ENCODE results near the gene ADD1.

Gene ADD1

DNA sequence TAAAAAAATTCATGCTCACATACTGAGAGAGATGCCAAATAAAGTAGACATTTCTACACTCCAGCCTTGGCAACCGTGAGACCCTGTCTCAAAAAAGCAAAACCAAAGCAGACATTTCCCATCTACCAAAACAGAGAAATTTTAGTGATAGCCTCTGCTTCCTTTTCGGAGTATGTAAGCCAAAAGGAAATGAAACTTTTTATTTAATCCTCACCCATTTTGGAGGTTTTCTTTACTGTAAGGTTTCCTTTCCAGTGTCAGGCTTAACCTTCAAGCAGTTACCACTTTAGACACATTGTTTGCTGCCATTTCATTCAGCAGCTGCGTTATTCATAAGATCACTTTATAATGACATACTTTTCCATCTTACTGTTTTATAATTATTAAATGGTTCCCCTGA lies 15.9 kb downstream of the ADD1 start:
- DNase-seq (ENCODE audit: low read depth in 2 of 2): no peak

DNA sequence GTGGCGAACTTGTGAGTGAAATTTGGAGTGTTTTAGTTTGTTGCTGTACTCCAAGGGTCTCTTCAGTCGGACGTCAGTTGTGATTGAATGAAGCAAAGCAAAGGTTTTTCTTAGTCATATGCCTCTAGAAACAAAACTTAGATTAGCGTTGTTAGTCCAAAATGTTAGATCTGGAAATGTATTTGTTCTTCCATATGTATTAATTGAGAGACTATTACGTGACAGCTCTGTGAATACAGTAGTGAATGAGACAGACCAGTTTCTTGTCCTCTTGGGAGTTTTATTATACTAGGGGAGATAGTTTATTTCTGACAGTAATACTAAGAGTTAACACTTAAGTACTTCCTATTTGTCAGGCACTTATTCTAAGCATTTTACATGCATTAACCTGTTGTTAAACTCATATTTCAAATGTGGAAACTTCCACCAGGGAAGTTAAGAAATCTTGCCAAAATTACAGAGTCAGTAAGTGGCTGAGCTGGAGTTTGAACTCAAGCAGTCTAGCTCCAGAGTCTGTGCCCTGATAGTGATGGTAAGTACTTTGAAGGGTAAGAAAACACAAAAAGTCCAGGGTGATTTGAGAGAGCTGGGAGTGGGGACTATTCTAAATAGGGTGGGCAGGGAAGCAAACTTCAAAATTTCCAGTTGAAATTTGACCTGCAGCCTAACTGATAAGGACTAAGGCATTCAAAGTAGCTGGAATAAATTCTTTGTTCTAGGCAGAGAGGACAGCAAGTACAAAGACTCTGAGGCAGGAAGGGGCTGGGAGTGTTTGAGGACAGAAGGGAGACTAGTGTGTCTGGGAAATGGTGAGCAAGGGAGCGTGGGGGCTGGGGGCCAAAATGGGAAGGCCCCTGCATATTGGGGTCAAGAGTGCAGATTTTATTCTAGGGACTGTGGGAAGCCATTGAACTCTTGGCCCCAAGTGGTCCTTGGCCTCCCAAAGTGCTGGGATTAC lies 17.0 kb downstream of the ADD1 start:
- DNase-seq (ENCODE audit: low read depth in 2 of 2): no peak

DNA sequence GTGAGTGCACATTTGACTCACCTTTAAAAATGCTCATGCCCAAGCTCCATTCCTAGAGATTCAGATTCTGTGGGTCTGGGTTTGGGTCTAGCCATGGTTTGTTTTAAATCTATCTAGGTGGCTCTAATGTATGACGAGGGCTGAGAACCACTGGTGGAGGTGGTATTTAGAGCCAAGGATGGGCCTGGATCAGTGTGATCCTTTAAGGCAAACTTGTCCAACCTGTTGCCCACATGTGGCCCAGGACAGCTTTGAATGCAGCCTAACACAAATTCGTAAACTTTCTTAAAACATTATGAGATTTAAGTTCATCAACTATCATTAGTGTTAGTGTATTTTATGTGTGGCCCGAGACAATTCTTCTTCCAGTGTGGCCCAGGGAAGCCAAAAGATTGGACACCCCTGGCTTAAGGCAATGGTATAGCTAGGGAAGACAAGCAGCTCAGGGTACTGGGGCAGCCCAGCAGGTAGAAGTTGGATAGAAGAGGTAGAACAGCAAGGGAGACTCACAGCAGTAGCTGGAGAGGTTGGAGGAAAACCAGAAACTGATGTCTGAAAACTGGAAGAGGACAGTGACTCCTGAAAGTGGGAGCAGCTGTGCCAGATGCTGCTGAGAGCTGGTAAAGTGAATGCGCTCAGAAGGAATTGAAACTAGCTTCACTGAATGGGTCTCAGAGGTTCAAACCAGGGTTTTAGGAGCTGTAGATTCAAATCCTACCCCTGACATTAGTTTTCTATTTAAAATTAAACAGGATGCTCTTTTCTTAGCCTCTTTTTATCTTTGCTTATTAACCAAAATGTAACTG lies 18.2 kb downstream of the ADD1 start:
- DNase-seq (ENCODE audit: low read depth in 2 of 2): no peak

GRCh38 chr4:2862528-2862927 lies 18.9 kb downstream of the ADD1 start:
- DNase-seq (ENCODE audit: low read depth in 2 of 2): no peak

GRCh38 chr4:2863649-2864048 lies 20.0 kb downstream of the ADD1 start:
- no peak for DNase-seq (ENCODE audit: low read depth in 2 of 2)

- no peak for DNase-seq (ENCODE audit: low read depth in 2 of 2)
Measured at GRCh38 chr4:2865196-2865780, 21.6 kb downstream of the ADD1 start.

DNA sequence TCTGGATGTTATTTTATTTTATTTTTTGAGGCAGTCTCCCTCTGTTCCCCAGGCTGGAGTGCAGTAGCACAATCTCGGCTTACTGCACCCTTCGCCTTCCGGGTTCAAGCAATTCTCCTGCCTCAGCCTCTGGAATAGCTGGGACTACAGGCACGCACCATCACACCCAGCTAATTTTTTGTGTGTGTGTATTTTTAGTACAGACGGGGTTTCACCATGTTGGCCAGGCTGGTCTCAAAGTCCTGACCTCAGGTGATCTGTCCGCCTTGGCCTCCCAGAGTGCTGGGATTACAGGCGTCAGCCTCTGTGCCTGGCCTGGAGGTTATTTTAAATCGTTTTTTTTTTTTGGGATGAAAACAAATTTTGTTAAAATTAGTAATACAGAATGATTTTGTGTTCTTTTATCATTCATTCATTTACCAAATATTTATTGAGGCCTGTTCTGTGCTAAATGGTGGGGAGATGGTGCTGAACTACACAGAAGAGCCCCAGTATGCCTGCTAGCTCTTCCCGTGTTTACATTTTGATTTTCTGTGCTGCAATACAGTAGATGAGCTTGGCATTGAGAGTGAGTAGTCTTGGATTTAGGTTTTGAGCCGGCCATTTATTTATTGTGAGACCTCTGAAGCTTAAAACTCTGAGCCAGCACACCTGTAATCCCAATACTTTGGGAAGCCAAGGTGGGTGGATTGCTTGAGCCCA lies 22.7 kb downstream of the ADD1 start:
- DNase-seq (ENCODE audit: low read depth in 2 of 2): no peak

DNA sequence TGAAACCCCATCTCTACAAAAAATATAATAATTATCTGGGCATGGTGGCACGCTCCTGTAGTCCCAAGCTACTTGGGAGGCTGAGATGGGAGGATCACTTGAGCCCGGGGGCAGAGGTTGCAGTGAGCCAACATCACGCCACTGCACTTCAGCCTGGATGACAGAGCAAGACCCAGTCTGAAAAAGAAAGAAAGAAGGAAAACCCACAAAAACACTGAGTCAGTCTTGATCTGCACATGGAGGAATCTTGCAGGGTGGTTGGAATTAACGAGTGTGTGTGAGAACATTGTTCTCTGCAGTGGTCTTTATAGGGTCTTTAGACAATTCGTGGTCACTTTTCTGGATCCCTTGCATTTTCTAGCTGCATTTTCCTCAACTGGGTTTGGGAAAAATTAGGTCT lies 23.2 kb downstream of the ADD1 start:
- DNase-seq (ENCODE audit: low read depth in 2 of 2): no peak

DNA sequence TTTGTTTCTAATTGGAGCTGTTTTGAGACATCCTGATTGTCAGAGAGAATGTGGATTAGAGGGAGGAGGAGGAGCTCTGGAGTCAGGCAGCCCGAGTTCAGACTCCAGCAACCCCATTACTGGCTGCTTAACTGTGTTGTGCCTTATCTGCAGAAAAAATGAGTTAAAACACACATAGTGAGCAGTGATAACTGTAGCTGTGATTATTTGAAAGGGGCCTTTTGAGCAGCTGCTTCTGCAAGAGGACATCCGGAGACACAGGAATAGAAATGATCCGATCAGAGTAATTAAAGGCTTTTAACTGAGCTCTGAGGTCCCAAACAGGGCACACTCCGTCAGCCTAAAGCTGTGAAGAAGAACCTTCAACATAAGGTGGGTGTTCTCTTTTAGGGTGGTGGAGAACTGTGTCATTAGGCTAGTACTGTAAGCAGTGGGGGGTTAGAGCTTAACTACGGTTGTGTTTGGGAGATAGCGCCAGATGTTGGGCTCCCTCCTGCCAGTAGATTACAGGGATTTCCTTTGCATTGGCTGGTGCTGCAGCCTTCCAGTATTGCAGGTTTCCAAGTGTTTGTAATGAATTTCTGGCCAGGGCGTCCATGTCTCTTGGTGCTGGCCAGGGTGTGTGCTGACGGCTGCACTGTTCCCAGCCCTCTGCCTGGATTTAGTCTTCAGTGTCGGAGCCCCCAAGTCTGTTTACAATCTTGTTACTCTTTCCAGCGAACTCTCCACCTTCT lies 24.3 kb downstream of the ADD1 start:
- DNase-seq (ENCODE audit: low read depth in 2 of 2): no peak

- no peak for DNase-seq (ENCODE audit: low read depth in 2 of 2)
Measured at GRCh38 chr4:2868877-2869487, 25.3 kb downstream of the ADD1 start.

DNA sequence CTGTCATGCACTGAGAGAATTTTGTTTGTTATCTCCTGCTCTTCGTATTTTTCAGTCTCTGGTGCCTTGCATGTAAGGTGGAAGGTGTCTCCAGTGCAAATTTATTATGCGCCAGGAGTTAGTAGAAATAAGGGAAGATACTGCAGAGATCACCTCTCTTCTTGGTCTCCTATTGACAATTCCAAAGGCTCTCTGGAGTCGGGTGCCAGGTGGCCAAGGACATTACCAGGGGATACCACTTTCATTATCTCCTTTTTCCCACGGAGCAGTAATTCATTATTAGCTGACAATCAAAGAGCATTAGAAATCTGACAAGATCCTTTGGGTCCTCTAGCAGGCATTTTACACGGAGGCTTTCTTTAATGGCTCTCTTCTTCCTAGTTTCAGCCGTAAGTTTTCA lies 26.0 kb downstream of the ADD1 start:
- no peak for DNase-seq (ENCODE audit: low read depth in 2 of 2)

DNA sequence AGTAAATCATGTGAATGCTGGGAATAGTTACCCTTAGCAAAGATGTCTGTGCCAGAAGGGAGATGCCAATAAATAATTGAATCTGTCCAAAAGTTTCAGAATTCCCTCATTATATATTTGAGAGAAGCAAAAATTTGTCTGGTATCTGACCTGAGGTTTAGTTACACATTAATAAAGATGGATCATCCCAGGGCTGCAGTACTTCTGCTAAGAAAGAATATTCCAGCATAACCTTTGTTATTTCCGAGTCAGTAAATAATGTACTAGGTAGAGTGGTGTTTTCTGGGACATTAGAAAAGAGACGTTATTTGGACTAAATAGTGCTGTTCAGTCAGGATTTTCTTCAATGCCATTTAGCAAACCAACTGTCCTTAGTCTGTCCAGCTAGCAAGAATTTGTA lies 26.4 kb downstream of the ADD1 start:
- no peak for DNase-seq (ENCODE audit: low read depth in 2 of 2)

DNA sequence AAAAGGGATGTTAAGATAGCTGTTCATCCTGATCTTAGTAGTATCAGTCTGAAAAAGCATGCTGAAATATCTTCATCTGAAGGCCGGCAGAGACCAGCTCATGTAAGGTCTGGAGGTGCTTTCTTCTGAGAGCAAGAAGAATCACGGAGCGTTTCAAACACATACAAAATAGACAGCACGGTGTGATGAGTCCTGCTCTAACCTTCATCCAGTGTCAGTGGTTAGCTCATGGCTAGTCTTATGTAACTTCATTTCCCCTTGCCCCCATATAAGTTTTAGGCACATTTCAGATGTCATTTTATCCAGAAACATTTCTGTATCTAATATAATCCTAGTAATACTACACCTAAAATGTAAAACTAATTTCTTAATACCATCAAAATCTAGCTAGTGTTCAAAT lies 27.8 kb downstream of the ADD1 start:
- DNase-seq (ENCODE audit: low read depth in 2 of 2): no peak

GRCh38 chr4:2871911-2872310 lies 28.3 kb downstream of the ADD1 start:
- no peak for DNase-seq (ENCODE audit: low read depth in 2 of 2)

DNA sequence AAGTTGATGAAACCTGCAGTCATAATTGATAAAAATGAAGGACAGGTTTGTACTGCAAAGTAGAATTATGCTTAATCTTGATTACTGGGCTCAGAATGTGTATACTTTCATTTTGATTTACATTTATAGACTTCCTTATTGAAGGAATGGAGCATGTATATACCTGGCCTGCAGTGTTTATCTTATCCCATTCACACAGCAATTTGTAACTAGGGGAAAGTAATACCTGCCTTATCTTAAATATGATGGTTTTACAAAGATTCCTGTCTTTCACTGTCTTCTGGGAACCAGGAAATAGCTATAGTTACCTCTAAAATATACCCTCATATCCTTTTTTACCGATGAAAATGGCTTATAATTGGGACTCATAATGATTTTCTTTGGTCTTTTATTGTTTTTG lies 29.7 kb downstream of the ADD1 start:
- DNase-seq (ENCODE audit: low read depth in 2 of 2): no peak

DNA sequence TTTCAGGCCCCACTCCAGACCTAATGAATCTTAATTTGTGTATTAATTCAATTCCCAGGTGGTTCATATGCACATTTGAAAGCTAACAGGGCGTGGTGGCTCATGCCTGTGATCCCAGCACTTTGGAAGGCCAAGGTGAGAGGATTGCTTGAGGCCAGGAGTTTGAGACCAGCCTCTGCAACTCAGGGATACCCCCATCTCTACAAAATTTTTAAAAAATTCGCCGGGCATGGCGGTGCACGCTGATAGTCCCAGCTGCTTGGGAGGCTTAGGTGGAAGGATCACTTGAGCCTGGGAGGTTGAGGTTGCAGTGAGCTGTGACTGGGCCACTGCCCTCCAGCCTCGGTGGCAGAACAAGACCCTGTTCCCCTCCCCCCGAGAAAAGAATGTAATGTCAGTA lies 31.2 kb downstream of the ADD1 start:
- no peak for DNase-seq (ENCODE audit: low read depth in 2 of 2)

DNA sequence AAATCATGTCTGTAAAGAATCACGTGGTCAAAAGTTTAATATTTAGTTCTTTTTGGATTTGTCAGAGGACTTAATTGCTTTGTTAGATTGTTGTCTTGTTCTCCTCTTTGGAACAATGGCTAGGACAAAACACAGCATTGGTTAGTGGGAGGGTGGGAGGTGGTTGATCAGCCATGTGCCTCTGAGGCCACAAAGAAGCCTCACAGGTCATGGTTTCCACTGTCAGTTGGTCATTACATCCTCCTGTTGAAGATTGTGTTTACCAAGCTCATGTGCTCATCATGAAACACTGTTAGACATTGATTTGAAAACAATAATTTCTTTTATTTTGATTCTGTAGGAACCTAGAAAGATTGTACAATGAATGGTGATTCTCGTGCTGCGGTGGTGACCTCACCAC lies 31.9 kb downstream of the ADD1 start:
- DNase-seq (ENCODE audit: low read depth in 2 of 2): no peak

GRCh38 chr4:2878346-2878745 lies 34.7 kb downstream of the ADD1 start:
- no peak for DNase-seq (ENCODE audit: low read depth in 2 of 2)

DNA sequence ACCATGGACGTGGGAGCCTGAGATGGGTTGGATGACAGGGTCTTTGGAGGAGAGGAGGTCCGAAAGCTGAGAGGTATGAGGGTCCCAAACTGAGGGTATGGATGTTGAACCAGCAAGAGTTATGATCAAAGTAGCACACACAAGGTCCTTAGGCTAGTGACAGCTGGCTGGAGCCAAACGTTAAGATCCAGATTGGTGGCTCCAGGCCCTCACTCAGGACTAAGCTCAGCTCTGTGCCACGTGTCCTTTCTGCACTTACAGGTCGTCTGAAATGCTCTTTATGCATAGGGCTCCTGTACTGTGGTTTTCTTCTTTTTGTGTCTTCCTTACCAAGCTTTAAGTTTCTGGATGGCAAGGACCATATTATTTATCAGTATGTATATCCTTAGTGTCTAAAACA lies 35.4 kb downstream of the ADD1 start:
- no peak for DNase-seq (ENCODE audit: low read depth in 2 of 2)

- no peak for DNase-seq (ENCODE audit: low read depth in 2 of 2)
Measured at GRCh38 chr4:2881431-2881830, 37.8 kb downstream of the ADD1 start.

DNA sequence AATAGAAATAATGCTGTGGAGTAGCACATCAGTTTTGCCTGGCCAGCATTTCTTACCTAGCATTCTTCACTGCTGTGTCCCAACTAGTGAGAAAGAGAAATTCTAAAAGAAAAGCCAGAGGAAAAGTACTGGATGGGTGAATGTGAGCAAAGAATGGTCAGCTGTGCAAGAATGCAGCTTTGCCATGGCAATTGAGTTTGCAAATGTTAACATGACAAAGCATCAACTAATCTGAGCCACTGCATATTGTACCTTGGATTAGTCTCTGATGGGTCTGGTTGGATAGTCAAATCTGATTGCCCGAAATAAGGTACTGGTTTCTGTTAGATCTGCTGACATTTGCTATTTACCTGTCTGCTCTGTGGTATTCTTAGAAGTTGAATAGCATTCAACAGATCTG lies 38.7 kb downstream of the ADD1 start:
- no peak for DNase-seq (ENCODE audit: low read depth in 2 of 2)
